GM19468 (cell line): ENCODE measurements around the gene PPP5C.
"Not testable (repeated sequence)": the region's sequence is repeated elsewhere in the genome, so short reads cannot be mapped to it uniquely, and the experiment has no call there.

Source experiments
- ATAC-seq: cut with Tn5 transposase; IDR thresholded peaks from one replicate; pipeline ENCODE4 v1.9.1; 2021; ENCODE audit warnings: mild to moderate bottlenecking, moderate library complexity, moderate number of reproducible peaks; ENCODE audit not compliant: unreplicated experiment; ENCODE audit errors: extremely low read depth

The PPP5C gene

DNA sequence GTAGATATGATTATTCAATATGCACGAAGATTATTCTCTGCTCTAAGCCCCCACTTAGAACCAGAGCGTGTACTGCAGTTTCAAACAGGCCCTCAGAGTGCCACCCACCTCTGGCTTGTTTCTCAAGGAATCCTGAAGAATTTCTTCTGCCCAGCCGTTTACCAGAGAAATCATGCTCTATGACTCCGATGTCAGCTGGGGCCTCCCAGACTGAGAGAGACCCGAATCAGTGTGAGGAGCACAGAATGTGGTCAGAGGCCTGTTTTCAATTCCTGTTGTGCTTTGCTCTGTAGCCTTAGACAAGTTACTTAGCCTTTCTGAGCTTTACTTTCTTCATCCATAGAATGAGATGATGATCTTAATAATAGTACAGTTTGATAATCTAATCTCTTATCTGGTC lies 76.3 kb downstream of the PPP5C start:
- ATAC-seq = no peak

DNA sequence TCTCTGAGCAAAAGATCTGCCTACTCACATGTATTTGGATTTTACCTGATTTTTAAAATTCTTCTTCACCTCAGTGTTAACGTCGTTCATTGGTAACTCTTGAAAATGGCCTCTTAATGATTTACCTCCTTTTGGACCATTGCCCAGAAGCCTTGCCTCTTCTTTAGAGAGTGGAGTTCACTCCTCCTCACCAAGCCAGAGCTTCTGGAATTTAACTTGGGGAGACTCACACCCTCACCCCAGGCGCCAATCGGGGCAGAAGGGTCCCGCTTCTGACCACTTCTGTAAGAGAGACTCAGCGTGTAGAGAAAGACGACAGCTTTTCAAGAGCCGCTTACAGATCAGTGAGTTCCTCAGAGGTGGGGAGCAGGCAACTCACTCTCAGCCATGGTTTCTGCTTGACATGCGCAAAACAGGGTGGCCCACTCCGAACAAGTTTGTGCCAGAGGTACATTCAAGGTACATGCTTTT lies 79.2 kb downstream of the PPP5C start:
- ATAC-seq = no peak

DNA sequence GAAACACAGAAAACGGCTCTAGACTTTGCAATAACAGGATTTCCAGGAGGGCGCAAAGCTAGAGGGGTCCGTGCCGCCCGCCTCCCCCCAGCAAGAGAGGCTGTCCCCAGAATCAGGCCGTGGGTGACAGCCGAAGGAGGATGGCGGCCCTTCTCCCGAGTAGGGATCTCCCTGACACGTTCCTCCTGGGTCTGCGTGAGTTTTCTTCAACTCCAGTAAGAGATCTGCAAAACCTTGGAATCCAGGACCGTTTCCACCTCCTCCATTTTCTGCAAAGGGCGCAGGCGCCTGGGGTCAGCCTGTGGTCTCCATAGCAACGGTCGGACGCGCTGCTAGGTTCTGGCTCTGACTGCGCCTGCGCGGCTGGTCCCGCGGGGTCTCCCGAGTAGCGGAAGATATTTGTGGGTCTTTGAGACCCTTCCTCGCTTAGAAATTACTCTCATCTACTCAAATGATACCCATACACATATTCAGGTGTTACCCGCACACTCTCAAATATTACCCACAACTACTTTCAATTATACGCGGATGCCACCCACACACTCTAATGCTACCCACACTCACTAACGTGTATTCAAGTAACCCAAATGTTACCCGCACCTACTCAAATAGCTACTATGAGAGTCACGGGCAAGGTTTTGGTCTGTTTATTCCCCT lies 79.7 kb downstream of the PPP5C start:
- no peak for ATAC-seq

DNA sequence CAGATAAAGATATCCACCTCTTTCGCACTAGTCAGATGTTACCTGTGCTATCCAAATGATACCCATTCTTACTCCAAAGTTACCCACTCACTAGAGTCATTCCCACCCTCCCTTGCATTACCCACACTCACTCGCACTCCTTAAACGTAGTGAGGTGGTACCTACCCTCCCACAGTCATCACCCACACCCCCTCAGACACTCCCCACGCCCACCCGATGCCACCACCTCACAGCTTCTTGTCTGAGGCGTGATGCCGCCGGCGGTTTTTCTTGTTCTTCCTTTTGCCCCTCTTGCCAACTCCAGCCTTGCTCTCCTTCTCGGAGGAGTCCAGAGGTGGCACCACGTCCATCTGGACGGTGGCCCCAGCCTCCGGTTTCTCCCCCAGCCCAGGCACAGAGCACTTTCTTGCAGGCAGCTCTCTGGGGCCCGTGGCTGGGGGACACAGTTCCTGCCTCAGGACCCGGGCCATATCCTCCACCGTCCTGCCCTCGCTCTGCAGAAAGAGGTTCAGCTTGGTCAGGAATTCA lies 80.7 kb downstream of the PPP5C start:
- ATAC-seq = no peak

DNA sequence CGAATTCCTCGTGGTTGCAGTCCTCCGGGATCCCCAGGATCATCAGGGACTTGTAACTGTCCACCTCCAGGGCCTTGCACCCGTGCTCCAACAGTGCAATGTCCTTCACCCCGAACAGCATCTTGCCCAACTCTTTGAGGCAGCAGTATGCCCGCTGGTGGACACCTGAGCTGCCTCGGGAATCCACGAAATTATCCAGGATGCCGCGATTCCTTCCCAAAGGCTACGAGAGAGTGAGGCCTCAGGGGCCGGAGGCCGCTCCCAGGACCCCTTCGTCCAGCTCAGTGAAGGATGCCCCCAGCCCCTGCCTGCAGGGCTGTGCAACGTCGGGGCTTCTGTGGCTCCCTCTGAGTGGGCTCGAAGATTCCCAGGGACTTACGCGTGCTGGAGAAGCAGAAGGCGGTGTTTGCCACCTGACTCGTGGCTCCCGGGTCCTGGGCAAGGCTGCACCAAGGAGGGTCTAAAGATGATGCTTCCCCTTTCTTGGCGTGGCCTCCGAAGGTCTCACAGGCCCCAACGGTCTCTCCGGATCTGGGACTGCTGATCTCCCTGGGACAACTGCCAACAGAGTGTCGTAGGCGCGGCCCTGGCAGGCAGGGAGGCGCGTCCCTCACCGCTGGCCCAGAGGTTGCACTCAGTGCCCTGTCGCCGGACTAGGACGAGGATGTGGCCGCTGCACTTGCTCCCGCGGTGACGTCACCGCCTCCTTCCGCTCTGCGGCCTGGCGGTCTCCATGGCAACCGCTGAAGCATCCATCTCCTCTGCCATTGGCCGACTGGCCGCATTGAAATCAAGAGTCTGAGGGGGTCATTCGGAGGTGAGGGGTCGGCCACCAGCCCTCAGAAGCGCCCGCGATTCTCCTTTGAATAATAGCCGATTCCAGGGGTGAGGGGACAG lies 81.6 kb downstream of the PPP5C start, which contains the start of gene PNMA8C:
Gene PNMA8C (minus strand): TSS at position 698 of the 897 bp plus-strand sequence. CDS start 577 bp downstream, at position 121.
- no peak for ATAC-seq

DNA sequence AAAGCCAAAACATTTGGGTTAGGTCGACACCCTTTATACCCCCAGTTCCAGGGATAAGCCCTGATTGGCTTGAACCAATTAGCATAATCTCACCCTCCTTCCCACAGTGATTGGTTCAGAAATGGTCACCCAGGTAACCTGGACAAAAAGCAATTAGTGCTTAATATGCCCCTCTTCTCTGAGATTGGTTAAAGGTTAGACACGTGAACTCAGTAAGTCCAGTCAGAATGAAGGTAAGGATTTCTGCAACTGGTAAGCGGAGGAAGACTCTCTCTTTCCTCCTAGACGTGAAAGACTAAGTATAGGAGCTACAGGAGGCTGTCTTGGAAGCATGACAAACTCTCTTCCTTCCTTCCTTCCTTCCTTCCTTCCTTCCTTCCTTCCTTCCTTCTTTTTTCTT lies 83.1 kb downstream of the PPP5C start:
- ATAC-seq = no peak

DNA sequence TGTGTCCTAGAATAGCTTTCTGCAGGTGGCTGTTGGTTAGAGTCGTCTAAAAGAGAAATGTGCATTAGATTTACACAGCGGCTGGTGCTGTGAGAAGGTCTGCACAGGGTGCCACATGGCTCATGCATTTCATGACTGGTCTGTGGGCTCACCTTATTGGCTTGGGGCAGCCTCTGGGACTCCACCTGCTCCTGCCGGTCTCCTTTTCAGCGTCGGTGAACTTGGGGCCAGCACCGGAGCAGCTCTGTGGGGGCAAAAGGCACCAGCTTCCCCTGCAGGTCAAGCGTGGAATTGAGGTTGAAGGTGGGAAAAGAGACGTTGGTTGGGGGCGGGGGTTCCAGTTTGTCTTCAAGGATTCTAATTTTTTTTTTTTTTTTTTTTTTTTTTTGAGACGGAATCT lies 84.9 kb downstream of the PPP5C start:
- ATAC-seq = no peak

DNA sequence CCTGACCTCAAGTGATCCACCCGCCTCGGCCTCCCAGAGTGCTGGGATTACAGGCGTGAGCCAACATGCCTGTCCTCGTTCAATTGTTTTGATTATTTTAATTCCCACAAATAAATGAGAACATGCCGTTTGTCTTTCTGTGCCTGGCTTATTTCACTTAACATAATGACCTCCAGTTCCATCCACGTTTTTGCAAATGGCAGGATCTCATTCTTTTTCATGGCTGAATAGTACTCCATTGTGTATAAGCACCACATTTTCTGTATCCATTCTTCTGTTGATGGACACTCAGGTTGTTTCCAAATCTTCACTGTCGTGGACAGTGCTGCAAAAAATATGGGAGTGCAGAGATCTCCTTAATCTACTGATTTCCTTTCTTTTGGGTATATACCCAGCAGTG lies 86.6 kb downstream of the PPP5C start:
- not testable (repeated sequence) for ATAC-seq

DNA sequence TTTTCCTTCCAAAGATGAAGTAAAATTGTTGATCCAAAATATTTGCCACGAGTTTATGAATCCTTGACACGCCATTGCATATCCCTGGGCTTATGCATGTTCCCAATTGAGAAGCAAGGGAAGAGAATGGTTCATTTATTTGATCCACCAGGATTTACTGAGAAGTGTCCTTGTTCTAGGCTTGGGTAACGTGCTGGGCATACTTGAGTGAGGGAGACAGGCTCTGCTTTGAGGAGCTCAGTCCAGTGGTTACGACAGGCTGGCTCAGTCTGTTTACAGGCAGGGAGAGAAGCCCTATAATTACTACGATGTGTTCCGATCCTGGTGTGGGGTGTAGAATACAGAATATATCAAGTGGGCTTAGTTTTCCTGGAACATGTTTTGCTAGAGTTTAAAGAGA lies 88.1 kb downstream of the PPP5C start:
- no peak for ATAC-seq

DNA sequence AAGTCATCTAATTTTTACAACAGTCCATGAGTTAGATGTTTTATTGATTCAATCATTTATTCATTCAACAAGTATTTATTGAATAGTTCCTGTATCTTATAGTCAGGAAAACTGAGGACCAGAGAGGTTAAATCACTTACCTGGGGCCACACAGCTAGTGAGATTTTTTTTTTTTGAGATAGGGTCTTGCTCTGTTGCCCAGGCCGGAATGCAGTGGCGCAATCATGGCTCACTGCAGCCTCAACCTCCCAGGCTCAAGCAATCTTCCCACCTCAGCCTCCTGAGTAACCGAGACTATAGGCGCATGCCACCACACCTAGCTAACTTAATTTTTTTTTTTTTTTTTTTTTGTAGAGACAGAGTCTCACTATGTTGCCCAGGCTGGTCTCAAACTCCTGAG lies 88.8 kb downstream of the PPP5C start:
- ATAC-seq = not testable (repeated sequence)
